GM12878 (cell line): ENCODE results near the gene IL1B. TPM values are rescaled to one million over a fixed set of nuclear protein-coding genes. Genes with fewer than 3 reads are reported as not detected.

Source experiments
- BHLHE40 ChIP-seq, 2 experiments: fragments of 450-650 bp in 1 of 2; IDR thresholded peaks; 2 replicates each; pipeline ENCODE4 v1.6.1; 2011 to 2017; ENCODE audit warnings: low read depth in 2 of 2, borderline replicate concordance in 1 of 2, improper control_type of control experiment in 1 of 2, low read length in 1 of 2, mild to moderate bottlenecking in 1 of 2
- CBX5 ChIP-seq: sonication (generic); IDR thresholded peaks from 2 replicates; pipeline ENCODE4 v1.6.1; 2016; ENCODE audit warnings: low read depth, moderate library complexity, mild to moderate bottlenecking, inconsistent platforms
- FOXK2 ChIP-seq: fragments of 450-650 bp; IDR thresholded peaks from 2 replicates; pipeline ENCODE4 v1.6.1; 2017; ENCODE audit warnings: mild to moderate bottlenecking, moderate library complexity
- GATAD2B ChIP-seq: fragments of 450-650 bp; conservative IDR thresholded peaks from 2 replicates; pipeline ENCODE4 v1.6.1; 2017; ENCODE audit warnings: low read depth, mild to moderate bottlenecking, moderate library complexity
- HDGF ChIP-seq: fragments of 450-650 bp; IDR thresholded peaks from 2 replicates; pipeline ENCODE4 v1.6.1; 2016; ENCODE audit warnings: antibody characterized with exemption
- NR2C1 ChIP-seq: fragments of 450-650 bp; IDR thresholded peaks from 2 replicates; pipeline ENCODE4 v1.6.1; 2017; ENCODE audit warnings: antibody characterized with exemption, mild to moderate bottlenecking, moderate library complexity
- NR2C2 ChIP-seq: IDR thresholded peaks from 2 replicates; pipeline ENCODE4 v1.6.1; 2011; ENCODE audit warnings: borderline replicate concordance, low read depth; ENCODE audit not compliant: control insufficient read depth, insufficient read length
- NR2F1 ChIP-seq: fragments of 450-650 bp; conservative IDR thresholded peaks from 2 replicates; pipeline ENCODE4 v1.6.1; 2017; ENCODE audit warnings: mild to moderate bottlenecking
- POLR2AphosphoS5 ChIP-seq: IDR thresholded peaks from 2 replicates; pipeline ENCODE4 v1.6.1; 2011; ENCODE audit warnings: mild to moderate bottlenecking, low read length, inconsistent platforms
- polyA plus RNA-seq, 11 experiments: library from polyadenylated mRNA; depleted of rRNA in 4 of 11; unstranded in 6 of 11; stranded (reverse) in 5 of 11; fragments of >200 nt; fragmentation: Nextera tagmentation in 4 of 11; fragmentation: Illumina TruSeq in 1 of 11; extraction: Ambion mirVana in 4 of 11; extraction: Trizol in 1 of 11; gene quantifications; 1 replicate in 1 of 11; 2 replicates in 10 of 11; pipeline versions ENCODE4 v1.2.1 to v1.2.3, GENCODE V29; 2011 to 2016; ENCODE audit warnings: inconsistent platforms in 2 of 11, missing spikeins in 2 of 11, low read depth in 1 of 11
- total RNA-seq, 4 experiments: library from RNA; depleted of rRNA in 3 of 4; stranded (reverse); fragments of >200 nt in 3 of 4; fragmentation: Illumina TruSeq in 1 of 4; extraction: Trizol in 1 of 4; gene quantifications; 2 replicates each; pipeline versions ENCODE4 v1.2.1 to v1.2.3, GENCODE V29; 2013 to 2021
- TF ChIP-seq, protein P1 (sequence below): fragments of 450-650 bp; IDR thresholded peaks from 2 replicates; pipeline ENCODE4 v1.6.1; 2018; ENCODE audit warnings: borderline replicate concordance, mild to moderate bottlenecking; ENCODE audit not compliant: partially characterized antibody
- TF ChIP-seq, protein P2 (sequence below): IDR thresholded peaks from 2 replicates; pipeline ENCODE4 v1.6.1; 2011; ENCODE audit warnings: low read depth, mild to moderate bottlenecking, low read length, moderate library complexity, borderline replicate concordance; ENCODE audit errors: extremely low read depth
- TF ChIP-seq, protein P3 (sequence below): fragments of 450-650 bp; IDR thresholded peaks from 2 replicates; pipeline ENCODE4 v1.6.1; 2017; ENCODE audit warnings: mild to moderate bottlenecking, moderate library complexity
- TF ChIP-seq, protein P4 (sequence below): fragments of 450-650 bp; IDR thresholded peaks from 2 replicates; pipeline ENCODE4 v1.6.1; 2017; ENCODE audit warnings: borderline replicate concordance
- TF ChIP-seq, protein P5 (sequence below): fragments of 450-650 bp; formaldehyde crosslinking; IDR thresholded peaks from 2 replicates; pipeline ENCODE4 v1.5.0; 2022; ENCODE audit warnings: mild to moderate bottlenecking, missing genetic modification characterization

Gene IL1B
- total and polyA plus RNA-seq, 10 of the 15 experiments (the other 5 are each of a cell fraction or from before 2014, with no cell fraction given): 0.20 to 1.6 (median 0.84) TPM

DNA sequence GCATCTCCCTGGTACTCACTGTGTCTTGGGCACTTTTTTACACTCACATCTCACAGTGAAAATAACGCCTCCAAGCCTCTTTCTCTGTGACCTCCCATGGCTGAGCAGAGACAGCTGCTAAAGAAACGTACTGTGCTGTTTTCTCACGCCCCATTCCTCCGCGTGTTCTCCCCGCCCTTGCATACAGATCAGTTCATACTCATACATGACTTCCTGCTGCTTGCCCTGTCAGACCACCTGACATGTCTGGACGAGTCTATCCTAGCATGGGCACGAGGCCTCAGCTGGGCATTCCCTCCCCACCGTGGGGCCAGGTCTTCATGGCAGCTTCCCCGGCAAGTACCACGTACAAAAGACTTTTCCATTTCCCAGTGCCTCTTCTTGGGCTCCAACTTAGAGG is 31.0 kb downstream of the IL1B start (continued):
- peak; percentile 11; the same call in 1 of the 2 replicates for TF ChIP-seq HDGF
- peak; percentile 34 to 37; a peak in 2 of 4 replicates for TF ChIP-seq BHLHE40 (IDR thresholded peaks at IDR 0.05; ENCODE audit: borderline replicate concordance in 1 of 2, low read depth in 2 of 2, low read length in 1 of 2)
- TF ChIP-seq GATAD2B: no peak
- TF ChIP-seq NR2F1: no peak
- no peak for TF ChIP-seq CBX5
- TF ChIP-seq, protein P1, sequence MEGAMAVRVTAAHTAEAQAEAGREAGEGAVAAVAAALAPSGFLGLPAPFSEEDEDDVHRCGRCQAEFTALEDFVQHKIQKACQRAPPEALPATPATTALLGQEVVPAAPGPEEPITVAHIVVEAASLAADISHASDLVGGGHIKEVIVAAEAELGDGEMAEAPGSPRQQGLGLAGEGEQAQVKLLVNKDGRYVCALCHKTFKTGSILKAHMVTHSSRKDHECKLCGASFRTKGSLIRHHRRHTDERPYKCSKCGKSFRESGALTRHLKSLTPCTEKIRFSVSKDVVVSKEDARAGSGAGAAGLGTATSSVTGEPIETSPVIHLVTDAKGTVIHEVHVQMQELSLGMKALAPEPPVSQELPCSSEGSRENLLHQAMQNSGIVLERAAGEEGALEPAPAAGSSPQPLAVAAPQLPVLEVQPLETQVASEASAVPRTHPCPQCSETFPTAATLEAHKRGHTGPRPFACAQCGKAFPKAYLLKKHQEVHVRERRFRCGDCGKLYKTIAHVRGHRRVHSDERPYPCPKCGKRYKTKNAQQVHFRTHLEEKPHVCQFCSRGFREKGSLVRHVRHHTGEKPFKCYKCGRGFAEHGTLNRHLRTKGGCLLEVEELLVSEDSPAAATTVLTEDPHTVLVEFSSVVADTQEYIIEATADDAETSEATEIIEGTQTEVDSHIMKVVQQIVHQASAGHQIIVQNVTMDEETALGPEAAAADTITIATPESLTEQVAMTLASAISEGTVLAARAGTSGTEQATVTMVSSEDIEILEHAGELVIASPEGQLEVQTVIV: no peak
- TF ChIP-seq, protein P2, sequence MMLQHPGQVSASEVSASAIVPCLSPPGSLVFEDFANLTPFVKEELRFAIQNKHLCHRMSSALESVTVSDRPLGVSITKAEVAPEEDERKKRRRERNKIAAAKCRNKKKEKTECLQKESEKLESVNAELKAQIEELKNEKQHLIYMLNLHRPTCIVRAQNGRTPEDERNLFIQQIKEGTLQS: no peak
- TF ChIP-seq NR2C1: no peak
- TF ChIP-seq, protein P3, sequence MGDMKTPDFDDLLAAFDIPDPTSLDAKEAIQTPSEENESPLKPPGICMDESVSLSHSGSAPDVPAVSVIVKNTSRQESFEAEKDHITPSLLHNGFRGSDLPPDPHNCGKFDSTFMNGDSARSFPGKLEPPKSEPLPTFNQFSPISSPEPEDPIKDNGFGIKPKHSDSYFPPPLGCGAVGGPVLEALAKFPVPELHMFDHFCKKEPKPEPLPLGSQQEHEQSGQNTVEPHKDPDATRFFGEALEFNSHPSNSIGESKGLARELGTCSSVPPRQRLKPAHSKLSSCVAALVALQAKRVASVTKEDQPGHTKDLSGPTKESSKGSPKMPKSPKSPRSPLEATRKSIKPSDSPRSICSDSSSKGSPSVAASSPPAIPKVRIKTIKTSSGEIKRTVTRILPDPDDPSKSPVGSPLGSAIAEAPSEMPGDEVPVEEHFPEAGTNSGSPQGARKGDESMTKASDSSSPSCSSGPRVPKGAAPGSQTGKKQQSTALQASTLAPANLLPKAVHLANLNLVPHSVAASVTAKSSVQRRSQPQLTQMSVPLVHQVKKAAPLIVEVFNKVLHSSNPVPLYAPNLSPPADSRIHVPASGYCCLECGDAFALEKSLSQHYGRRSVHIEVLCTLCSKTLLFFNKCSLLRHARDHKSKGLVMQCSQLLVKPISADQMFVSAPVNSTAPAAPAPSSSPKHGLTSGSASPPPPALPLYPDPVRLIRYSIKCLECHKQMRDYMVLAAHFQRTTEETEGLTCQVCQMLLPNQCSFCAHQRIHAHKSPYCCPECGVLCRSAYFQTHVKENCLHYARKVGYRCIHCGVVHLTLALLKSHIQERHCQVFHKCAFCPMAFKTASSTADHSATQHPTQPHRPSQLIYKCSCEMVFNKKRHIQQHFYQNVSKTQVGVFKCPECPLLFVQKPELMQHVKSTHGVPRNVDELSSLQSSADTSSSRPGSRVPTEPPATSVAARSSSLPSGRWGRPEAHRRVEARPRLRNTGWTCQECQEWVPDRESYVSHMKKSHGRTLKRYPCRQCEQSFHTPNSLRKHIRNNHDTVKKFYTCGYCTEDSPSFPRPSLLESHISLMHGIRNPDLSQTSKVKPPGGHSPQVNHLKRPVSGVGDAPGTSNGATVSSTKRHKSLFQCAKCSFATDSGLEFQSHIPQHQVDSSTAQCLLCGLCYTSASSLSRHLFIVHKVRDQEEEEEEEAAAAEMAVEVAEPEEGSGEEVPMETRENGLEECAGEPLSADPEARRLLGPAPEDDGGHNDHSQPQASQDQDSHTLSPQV: 0 out of 2 replicates have a peak, but pooled peaks have one; percentile 50
- TF ChIP-seq POLR2AphosphoS5: 0 out of 2 replicates have a peak, but pooled peaks have one; percentile 45
- TF ChIP-seq NR2C2: no peak
- TF ChIP-seq, protein P4, sequence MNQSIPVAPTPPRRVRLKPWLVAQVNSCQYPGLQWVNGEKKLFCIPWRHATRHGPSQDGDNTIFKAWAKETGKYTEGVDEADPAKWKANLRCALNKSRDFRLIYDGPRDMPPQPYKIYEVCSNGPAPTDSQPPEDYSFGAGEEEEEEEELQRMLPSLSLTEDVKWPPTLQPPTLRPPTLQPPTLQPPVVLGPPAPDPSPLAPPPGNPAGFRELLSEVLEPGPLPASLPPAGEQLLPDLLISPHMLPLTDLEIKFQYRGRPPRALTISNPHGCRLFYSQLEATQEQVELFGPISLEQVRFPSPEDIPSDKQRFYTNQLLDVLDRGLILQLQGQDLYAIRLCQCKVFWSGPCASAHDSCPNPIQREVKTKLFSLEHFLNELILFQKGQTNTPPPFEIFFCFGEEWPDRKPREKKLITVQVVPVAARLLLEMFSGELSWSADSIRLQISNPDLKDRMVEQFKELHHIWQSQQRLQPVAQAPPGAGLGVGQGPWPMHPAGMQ: no peak
- TF ChIP-seq FOXK2: peak; percentile 33; the same call in 1 of the 2 replicates
- TF ChIP-seq, protein P5, sequence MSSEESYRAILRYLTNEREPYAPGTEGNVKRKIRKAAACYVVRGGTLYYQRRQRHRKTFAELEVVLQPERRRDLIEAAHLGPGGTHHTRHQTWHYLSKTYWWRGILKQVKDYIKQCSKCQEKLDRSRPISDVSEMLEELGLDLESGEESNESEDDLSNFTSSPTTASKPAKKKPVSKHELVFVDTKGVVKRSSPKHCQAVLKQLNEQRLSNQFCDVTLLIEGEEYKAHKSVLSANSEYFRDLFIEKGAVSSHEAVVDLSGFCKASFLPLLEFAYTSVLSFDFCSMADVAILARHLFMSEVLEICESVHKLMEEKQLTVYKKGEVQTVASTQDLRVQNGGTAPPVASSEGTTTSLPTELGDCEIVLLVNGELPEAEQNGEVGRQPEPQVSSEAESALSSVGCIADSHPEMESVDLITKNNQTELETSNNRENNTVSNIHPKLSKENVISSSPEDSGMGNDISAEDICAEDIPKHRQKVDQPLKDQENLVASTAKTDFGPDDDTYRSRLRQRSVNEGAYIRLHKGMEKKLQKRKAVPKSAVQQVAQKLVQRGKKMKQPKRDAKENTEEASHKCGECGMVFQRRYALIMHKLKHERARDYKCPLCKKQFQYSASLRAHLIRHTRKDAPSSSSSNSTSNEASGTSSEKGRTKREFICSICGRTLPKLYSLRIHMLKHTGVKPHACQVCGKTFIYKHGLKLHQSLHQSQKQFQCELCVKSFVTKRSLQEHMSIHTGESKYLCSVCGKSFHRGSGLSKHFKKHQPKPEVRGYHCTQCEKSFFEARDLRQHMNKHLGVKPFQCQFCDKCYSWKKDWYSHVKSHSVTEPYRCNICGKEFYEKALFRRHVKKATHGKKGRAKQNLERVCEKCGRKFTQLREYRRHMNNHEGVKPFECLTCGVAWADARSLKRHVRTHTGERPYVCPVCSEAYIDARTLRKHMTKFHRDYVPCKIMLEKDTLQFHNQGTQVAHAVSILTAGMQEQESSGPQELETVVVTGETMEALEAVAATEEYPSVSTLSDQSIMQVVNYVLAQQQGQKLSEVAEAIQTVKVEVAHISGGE (CRISPR knock-in tag): no peak
